ENCODE results near the gene CPN2. TPM values are rescaled to one million over a fixed set of nuclear protein-coding genes. Genes with fewer than 3 reads are reported as not detected.

The CPN2 gene
- total RNA-seq, 2 donors from 2014 or later: 0.15 TPM; not detected in 1

DNA sequence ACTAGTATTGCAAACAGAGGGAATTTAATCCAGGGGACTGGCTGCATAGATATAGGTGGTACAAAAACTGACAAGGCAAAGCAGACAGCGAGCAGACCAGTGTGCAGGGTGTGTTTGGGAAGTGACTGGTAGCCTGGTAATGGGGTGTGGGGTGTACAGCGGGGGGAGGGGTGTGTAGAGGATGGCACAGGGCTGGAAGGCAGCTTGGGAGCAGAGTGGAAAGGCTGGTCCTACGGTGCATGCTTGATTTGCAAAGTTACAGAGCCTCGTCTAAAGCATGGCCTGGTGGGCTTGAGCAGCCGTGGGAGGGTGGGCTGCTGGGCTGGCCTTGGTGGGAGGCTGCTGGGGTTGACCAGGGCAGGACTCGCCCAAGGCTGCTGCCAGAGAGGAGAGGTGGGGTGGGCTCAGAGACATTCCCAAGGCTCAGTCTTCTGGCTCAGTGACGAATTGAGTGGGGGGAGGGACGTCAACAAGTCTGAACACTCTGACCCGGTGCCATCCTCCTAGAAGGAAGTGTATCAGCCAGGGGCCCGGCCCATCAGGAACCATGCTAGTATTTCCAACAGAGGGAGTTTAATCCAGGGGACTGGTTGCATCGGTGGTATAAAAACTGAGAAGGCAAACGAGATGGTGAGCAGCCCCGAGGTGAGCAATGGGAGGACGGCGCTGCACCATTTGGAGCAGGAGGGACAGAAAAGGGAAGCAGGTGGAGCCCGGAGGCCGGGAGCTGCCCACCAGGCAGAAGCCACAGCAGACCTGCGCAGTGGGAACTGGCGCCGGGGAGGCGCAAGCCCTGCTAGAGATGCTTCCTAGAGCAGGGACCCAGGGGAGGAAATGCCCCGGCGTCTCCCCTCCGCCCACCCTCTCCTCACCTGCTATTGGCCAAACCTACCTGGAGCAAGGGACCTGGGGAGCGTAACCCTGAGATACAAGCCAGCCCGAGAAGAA, 29.2 kb downstream of the CPN2 start:
- intact Hi-C loops (cut with DNase I): no loop called here
- Histone ChIP-seq H3K9me3 (no peaks in the 10 kb centered on the region), H3K36me3 (no peaks in the 10 kb centered on the region), H3K9ac (ENCODE audit: low read depth in 2 of 2, low read length in 2 of 2) (no peak overlapping the region), H3K27ac (no peak overlapping the region), H3K4me1 (peaks cover 7% of the 10 kb centered on the region), H3K27me3 (no peaks in the 10 kb centered on the region), H3K4me3 (no peak overlapping the region)
- TF ChIP-seq, protein P1, sequence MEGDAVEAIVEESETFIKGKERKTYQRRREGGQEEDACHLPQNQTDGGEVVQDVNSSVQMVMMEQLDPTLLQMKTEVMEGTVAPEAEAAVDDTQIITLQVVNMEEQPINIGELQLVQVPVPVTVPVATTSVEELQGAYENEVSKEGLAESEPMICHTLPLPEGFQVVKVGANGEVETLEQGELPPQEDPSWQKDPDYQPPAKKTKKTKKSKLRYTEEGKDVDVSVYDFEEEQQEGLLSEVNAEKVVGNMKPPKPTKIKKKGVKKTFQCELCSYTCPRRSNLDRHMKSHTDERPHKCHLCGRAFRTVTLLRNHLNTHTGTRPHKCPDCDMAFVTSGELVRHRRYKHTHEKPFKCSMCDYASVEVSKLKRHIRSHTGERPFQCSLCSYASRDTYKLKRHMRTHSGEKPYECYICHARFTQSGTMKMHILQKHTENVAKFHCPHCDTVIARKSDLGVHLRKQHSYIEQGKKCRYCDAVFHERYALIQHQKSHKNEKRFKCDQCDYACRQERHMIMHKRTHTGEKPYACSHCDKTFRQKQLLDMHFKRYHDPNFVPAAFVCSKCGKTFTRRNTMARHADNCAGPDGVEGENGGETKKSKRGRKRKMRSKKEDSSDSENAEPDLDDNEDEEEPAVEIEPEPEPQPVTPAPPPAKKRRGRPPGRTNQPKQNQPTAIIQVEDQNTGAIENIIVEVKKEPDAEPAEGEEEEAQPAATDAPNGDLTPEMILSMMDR (IDR thresholded peaks at IDR 0.05): no peak
- DNase-seq: no peak

DNA sequence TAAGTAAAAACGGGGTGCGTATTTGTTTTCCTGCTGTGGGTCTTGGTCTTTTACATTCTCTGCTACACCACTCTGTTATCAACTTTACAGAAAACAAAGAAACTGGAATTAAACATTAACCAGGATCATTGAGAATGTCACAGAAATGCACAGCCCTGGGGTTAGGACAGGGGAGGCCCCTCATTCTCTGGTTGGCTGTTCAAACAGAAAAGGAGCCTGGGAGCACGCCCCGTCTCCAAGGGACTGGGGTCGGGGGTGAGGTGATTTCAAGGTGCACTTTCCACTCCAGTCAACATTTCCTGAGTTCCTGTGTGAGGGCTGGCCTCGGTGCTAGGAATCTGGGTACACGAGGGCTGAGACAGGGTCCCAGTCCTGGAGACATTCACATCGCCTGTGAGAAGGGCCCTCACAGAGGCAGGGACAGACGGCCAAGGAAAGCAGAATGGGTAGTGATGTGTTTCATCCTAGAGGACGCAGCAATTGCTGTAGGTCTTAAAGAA, 30.3 kb downstream of the CPN2 start:
- Histone ChIP-seq H3K27ac (no peak overlapping the region), H3K4me1 (peaks cover 11% of the 10 kb centered on the region), H3K27me3 (no peaks in the 10 kb centered on the region), H3K9me3 (no peaks in the 10 kb centered on the region), H3K4me3 (no peak overlapping the region), H3K9ac (ENCODE audit: low read depth in 2 of 2, low read length in 2 of 2) (no peak overlapping the region), H3K36me3 (no peaks in the 10 kb centered on the region)
- TF ChIP-seq, protein P1 (IDR thresholded peaks at IDR 0.05): no peak
- intact Hi-C loops (cut with DNase I): no loop called here
- DNase-seq: no peak

GRCh38 chr3:194320100-194320499, 31.0 kb downstream of the CPN2 start:
- no peak overlapping the region for H3K9ac ChIP-seq (ENCODE audit: low read depth in 2 of 2, low read length in 2 of 2)
- no peaks in the 10 kb centered on the region for H3K36me3 ChIP-seq
- H3K4me1 ChIP-seq: peaks cover 11% of the 10 kb centered on the region
- no peak overlapping the region for H3K4me3 ChIP-seq
- H3K27me3 ChIP-seq: no peaks in the 10 kb centered on the region
- no peak for DNase-seq
- intact Hi-C loops (cut with DNase I): no loop called here
- TF ChIP-seq, protein P1 (IDR thresholded peaks at IDR 0.05): no peak
- no peaks in the 10 kb centered on the region for H3K9me3 ChIP-seq
- no peak overlapping the region for H3K27ac ChIP-seq

DNA sequence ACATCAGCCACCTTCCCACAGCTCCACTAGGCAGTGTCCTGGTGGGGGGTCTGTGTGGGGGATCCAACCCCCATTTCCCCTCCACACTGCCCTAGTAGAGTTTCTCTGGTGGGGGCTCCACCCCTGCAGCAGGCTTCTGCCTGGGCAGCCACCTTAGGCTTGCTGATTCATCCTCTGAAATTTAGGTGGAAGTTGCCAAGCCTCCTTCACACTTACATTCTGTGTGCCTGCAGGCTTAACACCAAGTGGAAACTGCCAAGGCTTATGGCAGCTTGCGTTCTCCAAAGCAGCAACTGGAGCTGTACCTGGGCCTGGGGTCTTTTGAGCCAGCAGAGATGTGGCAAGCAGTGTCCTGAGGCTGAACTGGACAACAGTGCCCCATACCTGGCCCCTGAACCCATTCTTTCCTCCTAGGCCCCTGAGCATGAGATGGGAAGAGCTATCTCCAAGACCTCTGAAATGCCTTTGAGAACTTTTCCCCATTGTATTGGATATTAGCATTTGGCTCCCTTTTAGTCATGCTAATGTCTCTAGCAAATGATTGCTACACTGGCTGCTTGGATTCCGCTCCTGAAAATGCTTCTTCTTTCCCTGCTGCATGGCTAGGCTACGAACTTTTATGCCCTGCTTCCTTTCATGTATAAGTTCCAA, 32.5 kb downstream of the CPN2 start:
- intact Hi-C loops (cut with DNase I): loop anchor here (5.0 kb wide), 1 partner anchor 656 kb away; no protein-coding TSS in a partner anchor
- H3K36me3 ChIP-seq: no peaks in the 10 kb centered on the region
- no peak overlapping the region for H3K27ac ChIP-seq
- H3K27me3 ChIP-seq: no peaks in the 10 kb centered on the region
- peaks cover 5% of the 10 kb centered on the region for H3K4me1 ChIP-seq
- no peak overlapping the region for H3K9ac ChIP-seq (ENCODE audit: low read depth in 2 of 2, low read length in 2 of 2)
- no peak for DNase-seq
- no peak overlapping the region for H3K4me3 ChIP-seq
- no peaks in the 10 kb centered on the region for H3K9me3 ChIP-seq
- TF ChIP-seq, protein P1 (IDR thresholded peaks at IDR 0.05): no peak

GRCh38 chr3:194316918-194317317, 34.2 kb downstream of the CPN2 start:
- Histone ChIP-seq H3K4me3 (no peak overlapping the region), H3K27ac (no peak overlapping the region), H3K9ac (ENCODE audit: low read depth in 2 of 2, low read length in 2 of 2) (no peak overlapping the region), H3K36me3 (no peaks in the 10 kb centered on the region), H3K9me3 (no peaks in the 10 kb centered on the region), H3K4me1 (peaks cover 4% of the 10 kb centered on the region), H3K27me3 (no peaks in the 10 kb centered on the region)
- TF ChIP-seq, protein P1 (IDR thresholded peaks at IDR 0.05): no peak
- no peak for DNase-seq
- intact Hi-C loops (cut with DNase I): loop anchor here (2.0 to 5.0 kb wide), 2 partner anchors 536 to 655 kb away; no protein-coding TSS in a partner anchor

Data from colonic mucosa (tissue), 4 donors.